Stimulated activated CD4-positive, alpha-beta T cell treated with anti-CD3 and anti-CD28 coated beads, TNF-alpha, amount 100 ng/mL, for 4 hours (primary cell): ENCODE measurements around the gene REXO1.

Experiments used
- DNase-seq, 3 experiments: peaks; one replicate each; pipeline ENCODE4 v3.0.0-alpha.2; 2020; ENCODE audit warnings: low read depth in 3 of 3

The REXO1 gene

DNA sequence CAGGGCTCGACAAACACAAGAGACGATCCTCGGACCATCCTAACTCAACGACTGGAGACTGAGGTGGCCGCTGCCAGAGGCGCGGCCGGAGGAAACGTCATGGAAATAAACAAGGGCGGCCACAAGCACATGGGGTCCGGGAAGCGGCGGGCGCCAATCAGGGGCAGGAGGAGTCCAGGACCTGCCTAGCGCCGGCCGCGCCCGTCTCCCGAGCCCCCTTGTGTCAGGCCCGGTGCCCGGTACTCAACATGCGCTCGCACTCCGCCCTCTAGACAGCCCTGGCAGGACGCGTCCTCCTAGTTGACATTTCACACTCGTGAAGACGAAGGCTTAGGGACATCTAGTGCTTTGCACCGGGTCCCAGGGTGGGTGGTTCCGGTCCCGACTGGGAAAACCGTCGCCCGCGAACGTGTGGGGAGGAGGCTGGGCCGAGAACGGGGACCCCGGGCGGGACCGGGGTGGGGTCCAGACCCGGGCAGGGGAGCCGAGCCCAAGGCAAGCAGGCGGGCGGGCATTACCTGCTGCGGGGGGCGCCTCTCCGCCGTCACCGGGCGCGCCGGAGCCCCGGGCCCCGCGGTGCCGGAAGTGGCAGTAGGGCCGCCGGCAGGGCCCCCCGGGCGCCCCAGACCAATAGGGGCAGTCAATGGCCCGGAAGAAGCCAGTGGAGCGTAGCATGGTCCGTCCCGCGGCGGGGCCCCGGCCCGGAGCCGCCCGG, 442 bp downstream of the REXO1 start:
- no peak for DNase-seq

DNA sequence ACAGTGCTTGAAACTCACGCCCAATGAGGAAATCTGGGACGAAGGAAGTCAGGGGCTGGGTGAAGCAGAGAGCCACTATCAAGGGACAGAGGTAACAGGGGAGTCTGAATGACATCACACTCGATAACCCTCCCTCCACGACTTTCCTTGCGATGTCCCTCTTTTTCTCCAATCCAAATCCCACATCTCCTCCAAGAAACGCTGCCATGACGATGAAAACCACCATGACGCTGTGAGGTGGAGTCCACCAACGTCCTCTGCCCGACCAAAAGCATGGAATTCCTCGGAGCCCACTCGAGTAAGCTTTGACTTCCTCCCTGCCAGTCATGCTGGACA, 967 bp downstream of the REXO1 start:
- DNase-seq = no peak

DNA sequence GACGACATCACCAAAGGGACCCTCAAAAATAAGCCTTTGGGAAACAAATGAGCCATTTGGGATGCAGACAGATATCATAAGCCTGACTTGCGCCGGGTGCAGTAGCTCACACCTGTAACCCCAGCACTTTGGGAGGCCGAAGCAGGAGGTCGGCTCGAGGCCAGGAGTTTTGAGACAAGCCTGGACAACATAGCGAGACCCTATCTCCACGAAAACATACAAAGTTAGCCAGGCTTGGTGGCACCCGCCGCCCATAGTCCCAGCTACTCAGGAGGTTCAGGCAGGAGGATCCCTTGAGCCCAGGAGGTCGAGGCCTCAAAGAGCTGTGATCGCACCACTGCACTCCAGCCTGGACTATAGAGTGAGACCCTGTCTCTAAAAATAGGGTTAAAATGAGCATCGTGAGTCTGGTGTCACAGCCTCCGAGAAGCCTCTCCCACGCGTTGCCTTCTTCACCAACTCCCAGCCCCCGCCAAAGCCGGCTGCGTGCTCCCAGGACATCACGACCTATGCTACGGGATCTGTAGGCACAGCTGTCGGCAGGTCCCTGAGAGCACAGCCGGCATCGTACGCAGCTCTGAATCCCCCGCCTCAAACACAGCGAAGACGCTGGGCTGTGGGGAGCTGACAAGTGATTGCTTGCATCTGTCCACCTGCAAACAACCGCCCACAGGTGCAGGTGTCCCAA, 1.6 kb downstream of the REXO1 start:
- DNase-seq = no peak

DNA sequence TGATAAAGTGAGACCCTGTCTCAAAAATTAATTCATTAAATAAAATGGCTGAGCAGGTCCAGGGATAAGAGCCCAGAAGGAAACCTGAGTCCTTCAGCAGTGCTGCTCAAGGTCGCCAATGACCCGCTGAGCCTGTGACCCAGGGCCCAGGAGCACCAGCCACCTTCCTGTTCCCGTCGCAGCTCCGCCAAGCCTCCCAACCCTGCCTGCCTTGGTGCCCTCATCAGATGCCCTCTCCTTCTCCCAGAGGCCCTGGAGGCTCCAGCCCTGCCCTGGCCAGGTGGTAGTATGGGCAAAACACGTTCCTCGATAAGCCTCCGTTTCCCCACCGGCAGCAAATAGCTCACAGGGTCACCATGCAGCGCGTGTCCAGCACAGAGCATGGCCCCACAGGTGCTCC, 2.6 kb downstream of the REXO1 start:
- no peak for DNase-seq

DNA sequence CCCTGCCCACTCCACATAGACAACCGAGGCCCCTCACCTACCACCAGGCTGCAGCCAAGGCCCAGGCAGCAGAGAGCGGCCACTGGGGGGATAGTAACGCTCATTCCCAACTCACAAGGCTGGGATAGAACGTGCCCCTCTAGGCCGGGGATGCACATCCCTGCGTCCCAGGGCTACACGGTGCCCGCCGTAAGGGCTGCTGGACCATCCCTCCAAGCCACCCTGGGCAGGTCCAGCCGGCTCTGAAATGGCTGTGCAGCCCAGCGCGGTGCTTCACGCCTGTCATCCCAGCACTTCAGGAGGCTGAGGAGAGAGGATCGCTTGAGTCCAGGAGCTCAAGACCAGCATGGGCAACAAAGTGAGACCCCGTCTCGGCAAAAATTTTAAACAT, 3.2 kb downstream of the REXO1 start:
- no peak for DNase-seq

DNA sequence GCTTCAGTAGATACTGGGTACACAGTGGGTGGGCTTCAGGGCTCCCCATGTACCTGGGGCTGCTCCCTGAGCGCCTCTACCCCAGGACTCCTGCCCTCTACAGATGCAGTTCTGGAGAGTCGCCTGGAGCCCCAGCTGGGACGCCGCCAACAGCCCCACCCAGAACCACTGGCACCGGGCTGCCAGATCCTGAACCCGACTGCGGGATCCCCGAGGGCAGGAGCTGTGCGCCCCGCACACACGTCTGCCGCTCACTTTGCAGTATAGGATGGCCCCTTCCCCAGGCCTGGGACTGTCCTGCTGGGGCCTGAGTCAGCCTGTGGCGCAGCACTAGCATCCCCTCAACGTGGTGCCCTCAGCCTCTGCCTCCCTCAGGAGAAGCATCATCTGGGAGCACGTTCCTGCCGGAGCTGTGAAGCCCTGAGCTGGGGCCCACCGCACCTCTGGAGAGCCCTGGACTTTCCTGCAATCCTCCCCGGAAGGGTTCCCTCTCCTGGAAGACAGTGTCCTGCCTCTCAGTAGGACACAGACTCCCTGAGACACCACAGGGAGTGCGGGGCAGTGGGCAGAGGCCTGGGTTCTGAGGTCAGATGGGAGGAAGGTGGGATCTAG, 3.7 kb downstream of the REXO1 start:
- no peak for DNase-seq

DNA sequence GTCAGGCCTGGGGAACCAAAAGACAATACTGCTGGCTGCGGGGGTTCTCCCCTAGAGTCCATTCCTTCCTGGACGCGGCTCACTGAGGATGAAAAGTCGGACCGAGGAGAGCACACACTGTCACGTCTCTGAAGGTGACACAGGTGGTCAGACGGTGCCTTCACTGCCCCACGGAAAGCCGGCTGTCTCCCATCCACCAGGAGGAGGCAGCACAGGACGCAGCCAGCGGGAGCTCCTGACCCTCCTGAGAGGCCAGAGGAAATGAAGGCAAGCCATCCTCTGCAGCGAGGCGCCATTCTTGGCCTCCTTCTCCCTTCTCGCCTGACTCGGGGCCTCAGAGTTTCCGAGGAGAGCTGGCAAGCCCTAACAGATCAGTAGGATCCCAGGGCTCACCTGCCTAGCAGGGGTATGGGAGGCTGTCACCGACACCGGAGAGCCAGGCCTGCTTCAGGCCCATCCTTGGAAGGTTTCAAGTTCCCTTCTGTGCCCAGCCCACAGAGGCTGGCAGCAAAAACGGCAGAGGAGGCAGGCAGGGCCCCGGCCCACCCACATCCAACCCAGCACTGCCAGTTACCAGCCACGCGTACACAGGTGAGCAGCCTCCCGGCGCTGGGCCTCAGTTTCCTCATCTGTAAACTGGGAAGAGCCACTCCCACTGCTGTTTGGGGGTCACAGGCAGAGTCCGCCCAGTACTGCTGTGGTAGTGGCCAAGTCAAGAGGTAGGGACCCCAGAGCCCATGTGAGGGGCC, 4.5 kb downstream of the REXO1 start:
- no peak for DNase-seq

DNA sequence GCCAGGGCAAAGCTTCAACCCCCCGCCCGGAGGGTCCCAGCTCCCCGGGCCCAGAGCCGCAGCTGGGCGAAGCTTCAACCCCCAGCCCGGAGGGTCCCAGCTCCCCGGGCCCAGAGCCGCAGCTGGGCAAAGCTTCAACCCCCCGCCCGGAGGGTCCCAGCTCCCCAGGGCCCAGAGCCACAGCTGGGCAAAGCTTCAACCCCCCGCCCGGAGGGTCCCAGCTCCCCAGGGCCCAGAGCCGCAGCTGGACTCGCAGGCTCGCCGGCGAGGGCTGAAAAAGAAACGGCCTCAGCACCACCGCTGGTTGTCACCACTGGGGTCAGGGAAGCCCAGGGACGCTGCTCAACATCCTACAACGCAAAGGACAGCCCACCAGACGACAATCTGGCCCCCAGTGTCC, 5.2 kb downstream of the REXO1 start:
- DNase-seq = no peak

DNA sequence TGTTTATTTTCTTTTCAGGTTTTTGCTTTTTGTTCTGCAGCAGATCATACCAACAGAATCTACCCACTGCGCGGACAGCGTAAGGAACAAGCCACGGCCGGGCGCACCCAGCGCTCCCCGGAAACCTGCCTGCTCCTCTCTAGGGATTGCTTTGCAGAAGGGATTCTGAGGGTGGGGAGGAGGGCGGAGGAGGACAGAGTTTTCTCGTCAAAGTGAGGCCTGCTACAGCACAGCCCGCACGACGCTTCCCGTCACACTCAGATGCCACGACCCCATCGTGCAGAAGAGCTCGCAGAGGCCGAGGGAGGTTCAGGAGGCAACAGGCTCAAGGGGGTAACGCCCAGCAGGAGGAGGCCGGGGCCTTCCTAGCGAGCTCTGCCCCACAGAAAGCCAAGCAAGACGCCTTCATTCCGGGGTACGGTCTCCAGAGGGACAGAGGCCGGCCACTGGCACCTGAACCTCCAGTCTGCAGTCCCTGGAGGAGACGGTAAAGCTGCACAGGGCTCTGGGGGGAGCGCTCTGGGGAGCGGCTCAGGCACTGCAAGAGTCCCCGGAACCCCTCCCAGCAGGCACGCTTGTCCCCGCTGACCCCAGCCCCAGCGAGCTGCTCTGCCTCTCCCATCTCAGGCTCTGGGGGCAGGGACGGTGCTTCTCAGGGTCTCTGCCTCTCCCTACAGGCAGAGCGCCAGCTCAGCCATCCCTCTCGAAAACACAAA, 6.9 kb downstream of the REXO1 start:
- no peak for DNase-seq

DNA sequence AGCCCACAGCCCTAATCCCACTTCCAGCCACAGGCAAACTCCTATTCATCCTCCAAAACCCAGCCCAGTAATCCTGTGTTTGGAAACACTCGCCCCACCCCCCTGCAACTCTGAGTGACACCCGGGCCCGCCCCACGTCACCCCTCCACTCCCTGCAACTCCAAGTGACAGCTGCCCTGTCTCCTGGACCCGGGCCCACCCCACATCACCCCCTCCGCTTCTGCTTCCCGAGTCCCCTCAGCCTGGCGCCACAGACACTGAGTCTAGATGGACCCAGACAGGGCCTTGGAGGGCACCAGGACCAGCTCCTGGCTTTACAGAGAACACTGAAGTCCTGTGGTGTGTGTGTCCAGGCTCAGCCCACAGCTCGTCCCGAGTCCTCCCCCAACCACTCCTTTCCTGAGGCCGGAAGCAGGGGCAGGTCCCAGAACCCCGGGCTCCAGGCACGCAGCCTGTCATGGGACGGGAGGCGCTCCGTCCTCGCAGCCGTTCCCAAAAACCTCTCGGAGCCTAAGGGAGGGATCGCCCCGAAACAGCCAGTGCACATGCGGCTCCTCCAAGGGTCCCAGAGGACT, 7.7 kb downstream of the REXO1 start:
- DNase-seq = no peak

DNA sequence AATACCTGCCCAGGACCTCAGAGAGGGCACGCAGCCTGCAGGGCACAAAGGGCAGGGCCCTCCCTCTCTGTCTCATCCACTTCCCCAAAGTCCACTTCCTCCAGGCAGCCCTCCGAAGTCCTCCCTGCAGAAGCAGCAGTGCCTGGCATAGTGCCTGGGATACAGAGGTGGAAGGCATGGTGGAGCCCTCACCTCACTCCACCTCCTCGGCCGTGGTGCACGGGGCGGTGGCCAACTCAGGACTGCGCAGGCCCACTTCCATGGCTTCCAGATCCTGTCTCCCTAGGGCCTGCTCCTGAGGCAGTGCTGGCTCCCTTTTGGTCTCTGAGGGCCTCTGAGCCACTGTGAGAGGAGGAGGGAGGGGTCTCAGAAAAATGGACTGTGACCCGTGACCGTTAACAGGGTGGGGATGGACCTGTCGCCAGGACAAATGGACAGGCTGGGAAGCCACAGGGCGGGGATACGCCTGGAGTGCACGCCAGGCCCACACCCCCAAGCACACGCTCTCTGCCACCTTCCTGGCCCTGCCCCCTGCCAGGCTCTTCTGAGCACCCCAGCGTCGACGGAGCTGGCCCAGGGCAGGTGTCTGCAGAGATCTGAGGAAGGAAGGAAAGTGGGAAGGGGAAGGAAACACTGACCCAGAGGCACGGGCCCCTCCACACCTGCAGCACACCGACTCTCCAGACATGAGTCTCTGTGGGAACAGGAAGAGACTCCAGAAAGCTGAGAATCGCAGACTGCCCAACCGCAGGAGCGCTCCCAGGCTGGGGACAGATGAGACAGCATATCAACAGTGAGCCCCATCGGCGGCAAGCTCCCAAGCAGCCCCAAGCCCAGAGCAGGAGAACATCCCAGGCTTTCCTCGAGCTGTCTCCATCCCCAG, 8.4 kb downstream of the REXO1 start:
- DNase-seq = no peak

DNA sequence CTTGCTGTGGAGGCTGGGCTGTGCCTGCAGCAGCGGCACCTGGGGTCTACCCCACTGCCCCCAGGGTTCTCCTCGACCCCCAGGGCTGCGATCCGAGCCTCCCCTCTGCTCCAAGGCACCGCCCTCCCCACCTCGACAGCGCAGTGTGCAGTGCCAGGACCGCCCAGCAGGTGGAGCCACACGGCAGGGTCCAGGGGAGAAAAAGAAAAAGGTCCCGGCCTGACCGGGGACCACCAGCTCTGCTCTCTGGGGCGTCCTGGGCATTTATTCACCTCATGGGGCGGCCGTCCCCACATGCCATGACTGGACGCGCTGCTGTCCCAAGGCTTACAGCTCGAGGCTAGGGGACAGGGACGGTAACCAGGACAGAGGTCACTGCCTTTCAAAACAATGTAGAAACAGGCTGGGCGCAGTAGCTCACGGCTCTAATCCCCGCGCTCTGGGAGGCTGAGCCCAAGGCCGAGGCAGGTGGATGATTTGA, 10.6 kb downstream of the REXO1 start:
- DNase-seq = no peak

DNA sequence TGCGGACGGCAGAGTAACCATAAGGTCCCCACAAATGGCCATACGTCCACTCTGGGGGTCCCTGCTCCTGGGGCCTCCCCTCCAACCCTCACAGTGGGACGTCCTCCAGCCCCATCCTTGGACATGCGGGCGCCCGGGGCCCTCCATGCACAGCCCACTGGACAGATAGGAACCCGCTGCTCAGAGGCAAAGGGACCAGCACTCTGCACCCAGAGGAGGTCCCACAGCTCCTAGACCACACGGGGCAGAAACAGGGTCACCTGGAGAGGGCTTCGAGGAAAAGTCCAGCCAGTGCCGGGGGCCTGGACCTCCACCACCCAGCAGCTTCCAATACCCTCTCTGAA, 11.1 kb downstream of the REXO1 start:
- DNase-seq = no peak

DNA sequence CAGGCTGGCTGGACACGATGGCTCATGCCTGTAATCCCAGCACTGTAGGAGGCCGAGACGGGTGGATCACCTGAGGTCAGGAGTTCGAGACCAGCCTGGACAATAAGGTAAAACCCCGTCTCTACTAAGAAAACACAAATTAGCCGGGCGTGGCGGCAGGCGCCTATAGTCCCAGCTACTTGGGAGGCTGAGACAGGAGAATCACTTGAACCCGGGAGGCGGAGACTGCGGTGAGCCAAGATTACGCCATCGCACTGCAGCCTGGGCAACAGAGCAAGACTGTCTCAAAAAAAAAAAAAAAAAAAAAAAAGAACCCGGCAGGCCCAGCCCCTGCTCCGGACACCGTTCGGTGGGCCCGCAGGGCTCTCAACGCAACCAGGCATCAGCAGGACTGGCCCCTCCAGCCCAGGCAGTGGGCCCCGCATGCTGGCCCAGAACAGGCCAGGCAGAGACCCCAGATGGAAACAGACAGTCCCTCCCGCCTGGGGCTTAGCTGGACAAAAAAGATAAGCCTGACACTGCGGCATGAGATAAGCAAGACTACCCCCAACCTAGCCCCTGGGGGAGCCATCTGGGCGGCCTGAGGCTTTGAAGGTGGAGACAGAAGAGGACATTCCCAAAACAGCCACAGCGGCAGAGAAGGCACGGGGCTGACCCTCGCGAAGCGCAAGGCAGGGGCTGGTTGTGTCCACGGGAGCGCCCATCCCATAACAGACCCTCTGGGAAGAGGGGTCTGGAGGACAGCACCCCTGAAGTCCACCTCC, 11.6 kb downstream of the REXO1 start:
- no peak for DNase-seq

DNA sequence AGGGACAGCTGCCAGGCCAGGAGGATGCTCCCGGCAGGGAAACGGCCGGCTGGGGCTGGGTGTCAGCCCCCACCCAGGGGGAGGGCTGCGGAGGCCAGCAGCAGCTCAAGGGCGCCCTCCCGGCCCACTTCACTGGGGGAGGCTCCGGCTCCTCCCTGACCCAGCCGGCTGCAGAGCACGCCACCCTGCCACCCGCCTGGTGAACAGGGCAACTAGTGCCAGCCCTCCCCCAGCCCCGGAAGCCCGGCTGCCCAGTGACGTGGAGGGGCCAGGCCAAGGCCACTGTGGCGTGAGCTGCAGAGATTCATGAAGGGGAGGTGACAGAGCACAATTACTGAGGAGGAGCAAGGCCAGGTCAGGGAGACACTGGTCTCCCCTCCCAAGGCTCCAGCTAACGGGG, 14.7 kb downstream of the REXO1 start:
- no peak for DNase-seq

DNA sequence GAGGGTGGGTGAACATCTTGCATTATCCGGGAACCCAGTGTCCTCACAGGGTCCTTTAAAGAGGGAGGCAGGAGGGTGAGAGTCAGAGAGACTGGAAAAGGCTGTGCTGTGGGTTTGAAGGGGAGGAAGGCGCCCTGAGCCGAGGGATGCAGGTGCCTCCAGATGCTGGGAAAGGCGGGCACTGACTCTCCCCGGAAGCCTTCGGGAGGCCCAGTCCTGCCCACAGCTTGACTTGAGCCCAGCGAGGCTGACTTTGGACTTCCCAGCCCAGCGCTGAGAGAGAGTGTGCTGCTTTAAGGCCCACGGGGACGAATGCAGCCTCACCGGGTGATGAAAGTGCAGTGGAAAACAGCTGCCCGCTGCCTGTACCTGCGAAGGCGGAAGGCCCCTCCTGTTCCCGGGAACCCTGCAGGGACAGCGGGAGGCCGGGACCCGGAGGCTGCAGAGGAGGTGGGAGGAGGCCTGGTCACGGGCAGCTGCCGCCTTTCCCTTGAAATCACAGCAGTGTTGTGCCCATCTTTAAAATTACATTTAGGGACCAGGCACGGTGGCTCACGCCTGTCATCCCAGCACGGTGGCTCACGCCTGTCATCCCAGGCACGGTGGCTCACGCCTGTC, 16.1 kb downstream of the REXO1 start:
- DNase-seq = no peak

DNA sequence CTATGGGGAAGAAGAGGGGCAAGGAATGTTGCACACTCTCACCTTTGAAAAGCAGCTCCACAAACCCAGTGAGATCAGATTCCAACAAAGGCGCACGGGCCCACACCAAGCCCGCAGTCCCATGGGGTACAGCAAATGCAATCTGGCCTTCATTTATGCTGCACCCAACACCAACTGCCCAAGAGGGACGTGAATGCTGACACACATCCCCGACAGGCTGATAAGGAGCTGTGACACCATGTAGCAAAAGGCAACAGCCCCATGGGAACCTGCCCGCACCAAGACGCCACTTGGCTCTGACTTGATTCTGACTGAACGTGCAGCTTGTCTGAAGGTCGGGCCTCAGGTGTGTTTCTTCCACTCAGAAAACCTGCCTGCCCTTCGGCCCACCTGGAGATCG, 17.3 kb downstream of the REXO1 start:
- no peak for DNase-seq

DNA sequence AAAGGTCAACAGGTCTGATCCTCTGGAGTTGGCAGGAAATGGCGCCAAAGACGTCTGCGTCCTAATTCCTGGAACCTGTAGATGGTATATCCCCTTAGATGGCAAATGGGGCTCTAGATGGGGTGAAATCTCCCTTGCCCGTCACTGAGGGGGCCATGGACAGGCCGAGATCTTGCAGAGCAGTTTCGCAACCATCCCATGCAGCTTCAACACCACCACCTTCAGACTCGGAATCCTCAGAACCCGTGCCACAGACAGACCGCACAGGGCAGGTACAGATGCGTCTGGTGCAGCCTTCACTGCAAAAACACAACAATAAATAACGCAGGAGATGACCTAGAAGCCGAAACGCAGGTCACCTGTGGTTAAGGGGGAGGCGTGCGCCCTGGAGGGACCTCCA, 17.7 kb downstream of the REXO1 start:
- DNase-seq = no peak

DNA sequence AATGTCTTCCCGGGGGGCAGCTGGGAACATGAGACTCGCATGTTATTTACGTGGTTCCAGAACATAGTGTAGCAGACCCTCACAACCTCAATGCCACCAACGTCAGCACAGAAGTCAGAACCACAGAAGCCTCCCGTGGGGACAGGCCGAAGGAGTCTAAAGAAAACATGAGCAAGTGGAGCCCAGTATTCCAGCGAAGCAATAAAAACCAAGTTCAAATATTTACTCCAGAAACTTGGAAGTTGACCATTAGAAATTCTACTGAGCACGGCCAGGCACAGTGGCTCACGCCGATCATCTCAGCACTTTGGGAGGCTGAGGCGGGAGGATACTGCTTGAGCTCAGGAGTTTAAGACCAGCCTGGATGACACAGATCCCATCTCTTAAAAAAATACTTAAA, 18.3 kb downstream of the REXO1 start:
- no peak for DNase-seq
